ENCODE results near the gene RBP2.

The RBP2 gene

GRCh38 chr3:139430493-139430892 lies 45.8 kb downstream of the RBP2 start:
- H3F3A ChIP-seq (ENCODE audit: insufficient read depth, low read length), result no peaks in the 10 kb centered on the region
- no peak overlapping the region for H3K9ac ChIP-seq (ENCODE audit: low read length)
- TF ChIP-seq CTCF (IDR thresholded peaks at IDR 0.05; ENCODE audit: low read length) (no peak), EZH2 (IDR thresholded peaks at IDR 0.05; ENCODE audit: borderline replicate concordance, low read length) (no peak)
- no peak overlapping the region for H3K4me3 ChIP-seq (ENCODE audit: low read depth, low read length, poor library complexity, severe bottlenecking)
- no peaks in the 10 kb centered on the region for H3K79me2 ChIP-seq (ENCODE audit: insufficient read depth, low read length)
- no peaks in the 10 kb centered on the region for H3K9me2 ChIP-seq (ENCODE audit: low read depth, low read length)
- no peak overlapping the region for H2AFZ ChIP-seq (ENCODE audit: low read length)
- no peaks in the 10 kb centered on the region for H4K20me1 ChIP-seq (ENCODE audit: insufficient read depth, low read length)
- no peaks in the 10 kb centered on the region for H3K9me3 ChIP-seq (ENCODE audit: low read length)
- H3K4me2 ChIP-seq (ENCODE audit: low read length), result no peak overlapping the region
- no peaks in the 10 kb centered on the region for H3K36me3 ChIP-seq (ENCODE audit: insufficient read depth, low read length)
- H3K4me1 ChIP-seq (ENCODE audit: insufficient read depth, low read length, severe bottlenecking), result no peaks in the 10 kb centered on the region
- H3K27me3 ChIP-seq (ENCODE audit: insufficient read depth, low read length), result no peaks in the 10 kb centered on the region
- H3K27ac ChIP-seq (ENCODE audit: low read depth, low read length, poor library complexity, severe bottlenecking), result no peak overlapping the region

- Histone ChIP-seq H3K27me3 (ENCODE audit: insufficient read depth, low read length) (no peaks in the 10 kb centered on the region), H2AFZ (ENCODE audit: low read length) (no peak overlapping the region), H3K9me3 (ENCODE audit: low read length) (no peaks in the 10 kb centered on the region), H3K9me2 (ENCODE audit: low read depth, low read length) (no peaks in the 10 kb centered on the region), H3F3A (ENCODE audit: insufficient read depth, low read length) (no peaks in the 10 kb centered on the region), H4K20me1 (ENCODE audit: insufficient read depth, low read length) (no peaks in the 10 kb centered on the region), H3K36me3 (ENCODE audit: insufficient read depth, low read length) (no peaks in the 10 kb centered on the region), H3K4me1 (ENCODE audit: insufficient read depth, low read length, severe bottlenecking) (no peaks in the 10 kb centered on the region), H3K27ac (ENCODE audit: low read depth, low read length, poor library complexity, severe bottlenecking) (no peak overlapping the region), H3K4me3 (ENCODE audit: low read depth, low read length, poor library complexity, severe bottlenecking) (no peak overlapping the region), H3K79me2 (ENCODE audit: insufficient read depth, low read length) (no peaks in the 10 kb centered on the region), H3K9ac (ENCODE audit: low read length) (no peak overlapping the region), H3K4me2 (ENCODE audit: low read length) (no peak overlapping the region)
- TF ChIP-seq CTCF (IDR thresholded peaks at IDR 0.05; ENCODE audit: low read length) (peak; percentile 97), EZH2 (IDR thresholded peaks at IDR 0.05; ENCODE audit: borderline replicate concordance, low read length) (no peak)
Observed at GRCh38 chr3:139427283-139428060, 48.8 kb downstream of the RBP2 start.

- H3K79me2 ChIP-seq (ENCODE audit: insufficient read depth, low read length), result no peaks in the 10 kb centered on the region
- H3K27me3 ChIP-seq (ENCODE audit: insufficient read depth, low read length), result no peaks in the 10 kb centered on the region
- no peaks in the 10 kb centered on the region for H3K9me3 ChIP-seq (ENCODE audit: low read length)
- H3K4me2 ChIP-seq (ENCODE audit: low read length), result no peak overlapping the region
- H3K9me2 ChIP-seq (ENCODE audit: low read depth, low read length), result no peaks in the 10 kb centered on the region
- H3K9ac ChIP-seq (ENCODE audit: low read length), result no peak overlapping the region
- no peaks in the 10 kb centered on the region for H3K4me1 ChIP-seq (ENCODE audit: insufficient read depth, low read length, severe bottlenecking)
- H3K27ac ChIP-seq (ENCODE audit: low read depth, low read length, poor library complexity, severe bottlenecking), result no peak overlapping the region
- no peak overlapping the region for H3K4me3 ChIP-seq (ENCODE audit: low read depth, low read length, poor library complexity, severe bottlenecking)
- H2AFZ ChIP-seq (ENCODE audit: low read length), result no peak overlapping the region
- H3F3A ChIP-seq (ENCODE audit: insufficient read depth, low read length), result no peaks in the 10 kb centered on the region
- TF ChIP-seq CTCF (IDR thresholded peaks at IDR 0.05; ENCODE audit: low read length) (no peak), EZH2 (IDR thresholded peaks at IDR 0.05; ENCODE audit: borderline replicate concordance, low read length) (no peak)
- H3K36me3 ChIP-seq (ENCODE audit: insufficient read depth, low read length), result no peaks in the 10 kb centered on the region
- no peaks in the 10 kb centered on the region for H4K20me1 ChIP-seq (ENCODE audit: insufficient read depth, low read length)
Observed at GRCh38 chr3:139425745-139426400, 50.4 kb downstream of the RBP2 start.
